Transverse colon (tissue), 4 donors: ENCODE results near the gene MGAT4D. TPM values are rescaled to one million over a fixed set of nuclear protein-coding genes. Genes with fewer than 3 reads are reported as not detected.

Source experiments
- DNase-seq: peaks from one replicate; pipeline ENCODE4 v3.0.0-alpha.2; 2019
- H3K27ac ChIP-seq, 4 donors: fragments of 200-600 bp; sonication (generic); 2 replicates each; pipeline ENCODE4 v1.5.1; 2016 to 2018; ENCODE audit warnings: inconsistent platforms in 4 of 4
- H3K27me3 ChIP-seq: fragments of 200-600 bp; sonication (generic); 2 replicates; pipeline ENCODE4 v1.5.1; 2017; ENCODE audit warnings: inconsistent platforms
- H3K36me3 ChIP-seq, 4 donors: fragments of 200-600 bp; sonication (generic); 2 replicates each; pipeline ENCODE4 v1.5.1; 2017 to 2019; ENCODE audit warnings: inconsistent platforms in 4 of 4
- H3K4me1 ChIP-seq, 4 donors: fragments of 200-600 bp; sonication (generic); 2 replicates each; pipeline ENCODE4 v1.5.1; 2017 to 2020; ENCODE audit warnings: inconsistent platforms in 4 of 4
- H3K4me3 ChIP-seq, 4 donors: fragments of 200-600 bp; sonication (generic); 1 replicate in 1 of 4; 2 replicates in 3 of 4; pipeline versions ENCODE4 v1.5.1 to v1.6.1; 2017 to 2019; ENCODE audit warnings: inconsistent platforms in 4 of 4
- H3K9me3 ChIP-seq, 2 donors: fragments of 200-600 bp; sonication (generic); 2 replicates each; pipeline ENCODE4 v1.5.1; 2017 to 2019; ENCODE audit warnings: inconsistent platforms in 2 of 2
- CTCF ChIP-seq, 5 experiments: fragments of 200-600 bp in 3 of 5; fragments of 450-650 bp in 2 of 5; sonication (generic) in 3 of 5; IDR thresholded peaks; 1 replicate in 2 of 5; 2 replicates in 3 of 5; pipeline ENCODE4 v1.5.1; 2016 to 2017; ENCODE audit warnings: antibody characterized with exemption in 5 of 5, inconsistent platforms in 3 of 5, mild to moderate bottlenecking in 2 of 5, moderate library complexity in 1 of 5
- EP300 ChIP-seq: sonication (generic); formaldehyde crosslinking; IDR thresholded peaks from one replicate; pipeline ENCODE4 v1.6.1; 2017; ENCODE audit warnings: antibody characterized with exemption, low read depth
- POLR2A ChIP-seq: fragments of 450-650 bp; IDR thresholded peaks from one replicate; pipeline ENCODE4 v1.6.1; 2016; ENCODE audit warnings: antibody characterized with exemption, mild to moderate bottlenecking, moderate library complexity
- POLR2AphosphoS5 ChIP-seq, 3 donors: sonication (generic); formaldehyde crosslinking; IDR thresholded peaks; one replicate each; pipeline ENCODE4 v1.6.1; 2016; ENCODE audit warnings: antibody characterized with exemption in 3 of 3
- WGBS, 2 donors: methylation state at CpG; one replicate each; pipeline ENCODE4 v1.1.5; 2018; ENCODE audit warnings: low coverage in 1 of 2; 5-methylcytosine and 5-hydroxymethylcytosine counted together
- in situ Hi-C, 4 donors: fragments of 200-750 bp; cut with MboI; loops; one replicate each; pipeline versions ENCODE4 v1.15.0 to v1.15.1; 2017; ENCODE audit warnings: low sequenced_read_pairs in 3 of 4, low pct_ligation_motif_present in 1 of 4, low pct_unique_long_range_greater_than_20kb in 1 of 4
- intact Hi-C: fragments of 100-400 bp; cut with DNase I; formaldehyde crosslinking; loops from one replicate; pipeline ENCODE4 v1.15.1; 2023; ENCODE audit warnings: low total_unique reads
- total RNA-seq, 4 donors: library from RNA; depleted of rRNA; stranded (reverse); fragments of >200 nt; gene quantifications; one replicate each; pipeline ENCODE4 v1.1.0, GENCODE V29; 2016

The MGAT4D gene
- total RNA-seq, 4 donors from 2014 or later: not detected

GRCh38 chr4:140439644-140440142, 58.4 kb downstream of the MGAT4D start:
- in situ Hi-C loops: no loop called here

GRCh38 chr4:140427919-140428471, 70.1 kb downstream of the MGAT4D start:
- H3K27ac ChIP-seq: peak overlapping the region in 2 of 4 donors; percentile 30 to 60
- no peaks in the 10 kb centered on the region for H3K36me3 ChIP-seq
- DNase-seq: no peak
- H3K4me3 ChIP-seq: peak overlapping the region; percentile 44 to 67 (median 49)
- H3K4me1 ChIP-seq: peaks cover 0 to 9% (median 9%) of the 10 kb centered on the region in 4 donors
- TF ChIP-seq POLR2AphosphoS5 (IDR thresholded peaks at IDR 0.05) (peak in 1 of 3 donors; percentile 16), EP300 (no peak), CTCF (IDR thresholded peaks at IDR 0.05) (no peak)
- in situ Hi-C loops (no loop called here), intact Hi-C loops (no loop called here)
- no peaks in the 10 kb centered on the region for H3K9me3 ChIP-seq
- H3K27me3 ChIP-seq: peaks cover 9% of the 10 kb centered on the region
- WGBS, 2 donors: 27 to 32% methylated on average over 4 to 7 of the region's 7 CpGs

More at GRCh38 chr4:140439644-140440142, 58.4 kb downstream of the MGAT4D start:
- Histone ChIP-seq H3K27ac (no peak overlapping the region), H3K4me1 (no peaks in the 10 kb centered on the region), H3K27me3 (no peaks in the 10 kb centered on the region), H3K4me3 (no peak overlapping the region), H3K9me3 (no peaks in the 10 kb centered on the region), H3K36me3 (no peaks in the 10 kb centered on the region)
- DNase-seq: no peak
- no peak for TF ChIP-seq EP300
- TF ChIP-seq POLR2AphosphoS5 (IDR thresholded peaks at IDR 0.05): no peak
- TF ChIP-seq CTCF (IDR thresholded peaks at IDR 0.05): no peak
- no peak for TF ChIP-seq POLR2A
- intact Hi-C loops: no loop called here

DNA sequence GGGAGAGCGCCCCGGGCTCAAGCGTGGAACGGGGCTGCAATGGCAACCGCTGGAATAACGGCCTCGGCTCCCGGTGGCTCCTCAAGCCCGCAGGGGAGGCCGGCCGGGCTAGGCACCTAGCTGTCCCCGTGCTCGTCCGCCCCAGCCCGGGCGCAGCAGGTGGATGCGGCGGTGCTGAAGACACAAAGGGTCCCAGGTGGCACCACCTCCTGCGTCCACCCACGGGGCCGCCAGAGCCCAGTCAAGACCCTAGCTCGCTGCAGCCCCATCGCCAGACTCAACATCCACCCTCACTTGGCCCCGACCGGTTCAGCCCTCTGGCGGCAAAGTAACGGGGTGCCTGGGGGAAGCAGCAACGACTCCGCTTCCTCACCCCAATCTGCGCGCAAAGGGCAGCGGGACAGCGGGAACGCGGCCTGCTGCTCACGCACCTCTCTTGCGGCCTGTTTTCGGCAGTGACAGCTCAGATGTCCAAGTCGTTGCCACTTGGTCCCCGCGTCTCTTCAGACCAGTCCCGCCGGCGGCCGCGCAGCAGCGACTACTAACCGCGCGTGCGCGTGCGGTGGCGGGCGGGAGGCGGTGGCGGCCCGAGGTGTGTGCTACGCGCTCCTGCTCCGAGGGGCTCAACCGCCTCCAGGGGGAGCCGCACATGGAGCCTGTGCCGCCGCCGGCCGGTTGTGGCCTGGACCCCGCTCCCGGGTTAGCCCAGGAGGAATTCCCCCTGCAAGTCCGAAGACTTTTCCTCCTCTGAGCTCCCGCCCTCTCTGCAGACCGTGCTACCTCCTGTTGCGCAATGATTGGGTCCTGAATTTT, 70.8 kb downstream of the MGAT4D start, which contains the start of gene CLGN:
CLGN (minus strand) TSS at position 543 of the 813 bp plus-strand sequence. CDS start 14,570 bp downstream, outside the sequence.
- Histone ChIP-seq H3K4me3 (peak within 1 kb of the TSS; percentile 44 to 67 (median 49)), H3K36me3 (no peaks in the 10 kb centered on the region), H3K4me1 (peaks cover 0 to 9% (median 9%) of the 10 kb centered on the region in 4 donors), H3K27me3 (peaks cover 9% of the 10 kb centered on the region), H3K9me3 (no peaks in the 10 kb centered on the region), H3K27ac (peak within 1 kb of the TSS; percentile 9 to 60 (median 38))
- in situ Hi-C loops: no loop called here
- WGBS, 2 donors: 0% methylated on average over 3 to 73 of the region's 73 CpGs
- TF ChIP-seq EP300: no peak
- no peak for TF ChIP-seq POLR2AphosphoS5 (IDR thresholded peaks at IDR 0.05)
- TF ChIP-seq CTCF (IDR thresholded peaks at IDR 0.05): peak in 4 of 5 experiments; percentile 7 to 32 (median 22)
- intact Hi-C loops: no loop called here
- DNase-seq: peak; percentile 70

- Histone ChIP-seq H3K27ac (peak overlapping the region in 2 of 4 donors; percentile 47 to 60), H3K36me3 (no peaks in the 10 kb centered on the region), H3K4me3 (peak overlapping the region; percentile 44 to 67 (median 49)), H3K27me3 (peaks cover 9% of the 10 kb centered on the region), H3K4me1 (peaks cover 0 to 9% (median 9%) of the 10 kb centered on the region in 4 donors), H3K9me3 (no peaks in the 10 kb centered on the region)
- WGBS, 2 donors: 19 to 46% methylated on average over 4 to 16 of the region's 23 CpGs
- no peak for DNase-seq
- in situ Hi-C loops: no loop called here
- TF ChIP-seq POLR2AphosphoS5 (IDR thresholded peaks at IDR 0.05) (no peak), CTCF (IDR thresholded peaks at IDR 0.05) (no peak), POLR2A (no peak), EP300 (no peak)
- intact Hi-C loops: no loop called here
These were observed 71.4 kb downstream of the MGAT4D start for GRCh38 chr4:140426610-140427105.
